ENCODE data around the gene PDE1C. TPM values are rescaled to one million over a fixed set of nuclear protein-coding genes. Genes with fewer than 3 reads are reported as not detected.
A peak's percentile ranks its signal among the peaks of the same experiment; 100 is the strongest.

The PDE1C gene
- total and polyA plus RNA-seq, 2 experiments from 2014 or later, result 0.38 to 2.3 TPM

DNA sequence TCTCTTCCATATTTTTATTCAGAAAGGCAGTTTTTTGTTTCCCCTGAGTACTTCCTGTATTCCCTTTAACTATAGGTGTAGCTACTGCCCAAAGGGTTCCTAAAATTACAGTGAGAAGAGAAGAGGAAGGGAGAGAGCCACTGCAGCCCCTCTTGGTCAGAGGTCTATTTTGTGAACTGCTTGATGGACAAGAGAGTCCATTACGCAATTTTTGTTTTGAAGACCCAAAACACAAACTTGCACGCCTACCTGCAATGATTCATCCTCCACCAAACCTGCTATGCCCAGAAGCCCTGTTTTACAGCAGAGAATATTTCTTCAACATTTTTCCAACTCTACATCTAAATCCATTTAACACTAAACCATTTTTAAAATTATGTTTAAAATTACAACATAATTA is 75.1 kb downstream of the PDE1C start:
- H3K4me3 ChIP-seq, result no peak overlapping the region
- no peaks in the 10 kb centered on the region for H3K36me3 ChIP-seq
- H3K9me3 ChIP-seq (ENCODE audit: low read depth), result no peaks in the 10 kb centered on the region
- TF ChIP-seq, protein P1, sequence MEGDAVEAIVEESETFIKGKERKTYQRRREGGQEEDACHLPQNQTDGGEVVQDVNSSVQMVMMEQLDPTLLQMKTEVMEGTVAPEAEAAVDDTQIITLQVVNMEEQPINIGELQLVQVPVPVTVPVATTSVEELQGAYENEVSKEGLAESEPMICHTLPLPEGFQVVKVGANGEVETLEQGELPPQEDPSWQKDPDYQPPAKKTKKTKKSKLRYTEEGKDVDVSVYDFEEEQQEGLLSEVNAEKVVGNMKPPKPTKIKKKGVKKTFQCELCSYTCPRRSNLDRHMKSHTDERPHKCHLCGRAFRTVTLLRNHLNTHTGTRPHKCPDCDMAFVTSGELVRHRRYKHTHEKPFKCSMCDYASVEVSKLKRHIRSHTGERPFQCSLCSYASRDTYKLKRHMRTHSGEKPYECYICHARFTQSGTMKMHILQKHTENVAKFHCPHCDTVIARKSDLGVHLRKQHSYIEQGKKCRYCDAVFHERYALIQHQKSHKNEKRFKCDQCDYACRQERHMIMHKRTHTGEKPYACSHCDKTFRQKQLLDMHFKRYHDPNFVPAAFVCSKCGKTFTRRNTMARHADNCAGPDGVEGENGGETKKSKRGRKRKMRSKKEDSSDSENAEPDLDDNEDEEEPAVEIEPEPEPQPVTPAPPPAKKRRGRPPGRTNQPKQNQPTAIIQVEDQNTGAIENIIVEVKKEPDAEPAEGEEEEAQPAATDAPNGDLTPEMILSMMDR (IDR thresholded peaks at IDR 0.05; ENCODE audit: low read depth, low read length), result no peak
- H3K4me1 ChIP-seq (ENCODE audit: low read depth), result no peaks in the 10 kb centered on the region
- H3K27me3 ChIP-seq, result no peaks in the 10 kb centered on the region
- H3K27ac ChIP-seq, result no peak overlapping the region
- DNase-seq (ENCODE audit: low read depth in 1 of 2, low spot score in 1 of 2), result no peak

DNA sequence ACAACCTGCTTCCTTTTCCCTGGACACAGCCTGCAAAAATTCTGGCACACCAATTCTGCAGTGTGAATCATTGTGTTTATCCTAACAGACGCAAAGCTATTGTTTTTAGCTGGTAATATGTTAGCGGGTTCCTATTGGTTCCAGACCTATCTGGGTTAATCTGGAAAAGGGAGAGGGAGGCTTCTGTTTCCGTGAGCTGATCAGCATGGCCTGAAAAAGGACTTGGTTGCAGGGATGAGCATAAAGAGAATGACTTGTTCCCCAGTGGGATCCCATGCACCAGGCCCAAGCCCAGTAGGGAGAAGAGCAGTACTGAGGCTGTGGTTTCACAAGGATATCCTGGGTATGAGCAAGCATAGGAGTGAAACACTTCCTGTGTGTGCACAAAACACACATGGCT is 78.4 kb downstream of the PDE1C start:
- no peak for DNase-seq (ENCODE audit: low read depth in 1 of 2, low spot score in 1 of 2)
- no peaks in the 10 kb centered on the region for H3K9me3 ChIP-seq (ENCODE audit: low read depth)
- TF ChIP-seq, protein P1 (IDR thresholded peaks at IDR 0.05; ENCODE audit: low read depth, low read length), result no peak
- no peak overlapping the region for H3K27ac ChIP-seq
- H3K27me3 ChIP-seq, result no peaks in the 10 kb centered on the region
- H3K4me1 ChIP-seq (ENCODE audit: low read depth), result no peaks in the 10 kb centered on the region
- no peak overlapping the region for H3K4me3 ChIP-seq
- H3K36me3 ChIP-seq, result no peaks in the 10 kb centered on the region

DNA sequence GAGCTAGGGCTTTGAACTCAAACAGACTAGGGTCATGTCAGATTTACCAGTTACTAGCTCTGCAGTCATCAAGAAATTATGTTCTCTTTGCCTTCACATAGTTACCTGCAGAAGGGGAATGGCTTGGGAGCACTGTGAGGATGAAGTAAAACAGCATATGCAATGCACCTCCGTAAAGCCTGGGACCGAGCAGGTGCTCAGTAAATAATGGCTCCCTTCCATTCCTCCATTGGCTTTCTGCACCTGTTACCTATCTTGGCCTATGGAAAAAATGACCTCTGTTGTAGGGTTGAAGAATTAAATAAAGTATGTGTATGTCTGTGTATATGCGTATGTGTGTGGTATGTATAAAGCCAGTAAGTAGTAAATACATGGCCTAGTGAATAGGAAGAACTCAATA is 78.8 kb downstream of the PDE1C start:
- Histone ChIP-seq H3K9me3 (ENCODE audit: low read depth) (no peaks in the 10 kb centered on the region), H3K27me3 (no peaks in the 10 kb centered on the region), H3K4me1 (ENCODE audit: low read depth) (no peaks in the 10 kb centered on the region)

DNA sequence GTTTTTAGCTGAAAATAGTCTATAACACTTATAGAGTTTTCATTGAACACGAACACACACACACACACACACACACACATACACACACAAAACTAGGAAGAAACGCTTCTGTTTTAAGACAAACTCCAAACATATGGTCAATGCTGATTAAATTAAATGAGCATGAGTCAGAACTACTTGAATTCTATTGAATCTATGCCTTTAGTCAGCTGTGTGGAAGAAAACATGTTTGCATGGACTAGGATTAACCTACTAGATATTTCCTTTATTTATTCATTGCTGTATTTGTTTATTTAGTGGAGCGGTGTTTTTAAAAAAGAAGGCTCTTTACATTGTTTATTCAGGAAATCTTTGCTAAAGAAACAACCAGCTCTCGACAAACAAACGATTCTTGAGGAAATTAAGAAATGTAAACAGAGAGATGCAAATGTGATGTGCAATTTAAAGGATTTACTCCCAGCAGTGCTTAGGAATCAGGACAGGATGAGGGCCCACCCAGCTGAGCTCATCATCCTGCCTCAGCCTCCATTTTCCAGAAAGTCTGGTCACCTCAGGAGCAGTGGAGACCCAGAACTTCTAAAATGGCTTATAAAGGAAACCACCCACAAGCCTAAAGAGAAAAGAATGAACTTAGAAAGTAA is 83.2 kb downstream of the PDE1C start:
- Histone ChIP-seq H3K36me3 (no peaks in the 10 kb centered on the region), H3K27me3 (no peaks in the 10 kb centered on the region), H3K4me3 (no peak overlapping the region), H3K4me1 (ENCODE audit: low read depth) (no peaks in the 10 kb centered on the region), H3K9me3 (ENCODE audit: low read depth) (no peaks in the 10 kb centered on the region), H3K27ac (no peak overlapping the region)
- TF ChIP-seq, protein P1 (IDR thresholded peaks at IDR 0.05; ENCODE audit: low read depth, low read length), result no peak
- DNase-seq (ENCODE audit: low read depth in 1 of 2, low spot score in 1 of 2), result peak in 1 of 2 donors; percentile 6

More for the DNA sequence above, 78.8 kb downstream of the PDE1C start:
- TF ChIP-seq, protein P1 (IDR thresholded peaks at IDR 0.05; ENCODE audit: low read depth, low read length), result no peak
- Histone ChIP-seq H3K27ac (no peak overlapping the region), H3K36me3 (no peaks in the 10 kb centered on the region), H3K4me3 (no peak overlapping the region)
- no peak for DNase-seq (ENCODE audit: low read depth in 1 of 2, low spot score in 1 of 2)

DNA sequence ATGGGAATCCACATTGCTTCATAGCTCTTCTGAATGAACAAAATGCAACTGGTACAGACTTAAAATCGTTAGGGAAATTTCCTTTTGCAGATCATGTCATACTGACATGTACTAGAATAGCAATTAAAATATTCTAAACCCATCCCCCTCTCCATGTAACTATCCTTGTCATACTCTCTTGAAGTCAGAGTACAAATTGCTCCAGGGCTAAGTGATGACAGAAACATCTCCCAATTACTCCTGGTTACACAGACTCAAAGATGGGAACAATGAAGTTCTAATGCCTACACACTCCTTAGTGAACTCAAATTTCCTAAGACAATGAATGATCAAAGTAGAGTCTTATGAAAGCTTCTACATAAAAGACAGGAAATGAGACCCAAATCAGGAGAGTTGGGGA is 87.2 kb downstream of the PDE1C start:
- no peak for DNase-seq (ENCODE audit: low read depth in 1 of 2, low spot score in 1 of 2)

More for the DNA sequence above, 87.2 kb downstream of the PDE1C start:
- H3K36me3 ChIP-seq, result no peaks in the 10 kb centered on the region
- H3K27ac ChIP-seq, result no peak overlapping the region
- H3K4me3 ChIP-seq, result no peak overlapping the region
- no peaks in the 10 kb centered on the region for H3K27me3 ChIP-seq
- no peaks in the 10 kb centered on the region for H3K4me1 ChIP-seq (ENCODE audit: low read depth)
- TF ChIP-seq, protein P1 (IDR thresholded peaks at IDR 0.05; ENCODE audit: low read depth, low read length), result no peak
- H3K9me3 ChIP-seq (ENCODE audit: low read depth), result no peaks in the 10 kb centered on the region

Measured in cardiac muscle cell (in vitro differentiated cells and primary cell).